Astrocyte of the spinal cord (primary cell): ENCODE data around the gene OR8J1.

Source experiments
- DNase-seq: peaks from one replicate; pipeline ENCODE4 v3.0.0; 2011; ENCODE audit warnings: low read depth, low spot score
- H3K4me3 ChIP-seq: 2 replicates; pipeline ENCODE4 v1.5.1; 2011; ENCODE audit warnings: low read depth, mild to moderate bottlenecking, low read length, moderate library complexity
- in situ Hi-C: cut with HindIII; loops from 2 replicates; pipeline ENCODE4 v1.10.0; 2017; ENCODE audit warnings: low sequenced_read_pairs
- TF ChIP-seq, protein P1 (sequence below): IDR thresholded peaks from 2 replicates; pipeline ENCODE4 v1.5.1; 2012; ENCODE audit warnings: low read depth, mild to moderate bottlenecking, low read length, inconsistent platforms

The OR8J1 gene, protein sequence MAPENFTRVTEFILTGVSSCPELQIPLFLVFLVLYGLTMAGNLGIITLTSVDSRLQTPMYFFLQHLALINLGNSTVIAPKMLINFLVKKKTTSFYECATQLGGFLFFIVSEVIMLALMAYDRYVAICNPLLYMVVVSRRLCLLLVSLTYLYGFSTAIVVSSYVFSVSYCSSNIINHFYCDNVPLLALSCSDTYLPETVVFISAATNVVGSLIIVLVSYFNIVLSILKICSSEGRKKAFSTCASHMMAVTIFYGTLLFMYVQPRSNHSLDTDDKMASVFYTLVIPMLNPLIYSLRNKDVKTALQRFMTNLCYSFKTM

DNA sequence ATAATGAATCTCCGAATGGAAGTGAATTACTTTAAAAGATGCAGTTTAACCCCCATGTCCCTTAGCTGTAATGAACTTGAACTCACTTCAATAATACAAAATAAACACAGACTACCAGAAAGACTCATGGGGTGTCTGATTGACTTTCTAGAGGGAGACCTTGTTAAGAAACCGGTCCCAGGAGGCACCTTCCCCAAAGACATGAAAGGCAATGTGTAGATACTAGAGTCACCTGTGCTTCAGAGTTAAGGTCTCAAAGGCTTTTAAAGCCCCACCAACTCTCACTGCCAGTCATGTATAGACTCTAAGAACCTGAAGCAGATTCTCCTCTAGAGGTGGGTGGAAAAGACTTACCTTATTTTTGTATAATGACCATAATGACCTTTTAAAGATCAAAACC, at the start of gene OR8J1:
Gene OR8J1 (plus strand): TSS at position 301 of the 400 bp plus-strand sequence. CDS start 5,956 bp downstream, outside the sequence.
- no peak for DNase-seq
- TF ChIP-seq, protein P1, sequence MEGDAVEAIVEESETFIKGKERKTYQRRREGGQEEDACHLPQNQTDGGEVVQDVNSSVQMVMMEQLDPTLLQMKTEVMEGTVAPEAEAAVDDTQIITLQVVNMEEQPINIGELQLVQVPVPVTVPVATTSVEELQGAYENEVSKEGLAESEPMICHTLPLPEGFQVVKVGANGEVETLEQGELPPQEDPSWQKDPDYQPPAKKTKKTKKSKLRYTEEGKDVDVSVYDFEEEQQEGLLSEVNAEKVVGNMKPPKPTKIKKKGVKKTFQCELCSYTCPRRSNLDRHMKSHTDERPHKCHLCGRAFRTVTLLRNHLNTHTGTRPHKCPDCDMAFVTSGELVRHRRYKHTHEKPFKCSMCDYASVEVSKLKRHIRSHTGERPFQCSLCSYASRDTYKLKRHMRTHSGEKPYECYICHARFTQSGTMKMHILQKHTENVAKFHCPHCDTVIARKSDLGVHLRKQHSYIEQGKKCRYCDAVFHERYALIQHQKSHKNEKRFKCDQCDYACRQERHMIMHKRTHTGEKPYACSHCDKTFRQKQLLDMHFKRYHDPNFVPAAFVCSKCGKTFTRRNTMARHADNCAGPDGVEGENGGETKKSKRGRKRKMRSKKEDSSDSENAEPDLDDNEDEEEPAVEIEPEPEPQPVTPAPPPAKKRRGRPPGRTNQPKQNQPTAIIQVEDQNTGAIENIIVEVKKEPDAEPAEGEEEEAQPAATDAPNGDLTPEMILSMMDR = no peak
- in situ Hi-C loops = no loop called here
- no peak within 1 kb of the TSS for H3K4me3 ChIP-seq

DNA sequence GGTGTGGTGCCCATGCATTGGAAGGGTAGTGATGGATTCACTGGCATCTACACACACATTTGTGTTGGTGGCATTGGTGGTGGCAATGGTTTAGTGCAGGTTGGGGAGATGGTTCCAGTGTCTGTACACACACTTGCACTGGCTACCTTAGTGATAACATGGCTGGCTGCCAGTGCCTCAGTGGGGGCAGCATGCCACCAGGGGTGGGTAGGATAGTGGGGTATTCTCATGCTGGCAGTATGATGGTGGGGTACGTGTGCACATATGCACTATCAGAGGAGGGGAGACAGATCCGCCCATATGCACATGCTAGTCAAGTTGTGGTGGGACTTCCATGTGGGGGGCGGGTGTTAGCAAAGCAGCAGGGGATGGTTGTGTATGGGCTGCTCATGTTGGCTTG, 46.3 kb upstream of the OR8J1 start:
- TF ChIP-seq, protein P1 = no peak
- H3K4me3 ChIP-seq = no peak overlapping the region
- in situ Hi-C loops = no loop called here
- DNase-seq = no peak

DNA sequence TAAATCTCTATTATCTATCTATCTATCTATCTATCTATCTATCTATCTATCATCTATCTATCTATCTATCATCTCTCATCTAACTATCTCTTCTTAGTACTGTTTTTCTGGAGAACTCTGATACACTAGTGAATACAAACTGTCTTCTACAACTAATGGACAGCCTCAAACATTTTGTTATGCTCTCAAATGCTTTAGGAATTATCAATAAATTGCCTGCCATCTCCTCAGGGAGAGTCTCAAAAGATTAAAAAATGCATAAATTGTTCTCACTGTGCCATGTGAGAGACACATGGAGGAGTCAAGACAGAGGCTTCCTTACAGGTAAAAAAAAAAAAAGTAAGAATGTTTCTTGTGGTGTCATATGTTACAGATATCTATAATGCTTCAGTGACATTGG, 39.2 kb upstream of the OR8J1 start, which contains the start of gene OR8K3:
Gene OR8K3 (plus strand): TSS at position 301 of the 400 bp plus-strand sequence. CDS start 3,163 bp downstream, outside the sequence.
- in situ Hi-C loops = no loop called here
- TF ChIP-seq, protein P1 = no peak
- no peak within 1 kb of the TSS for H3K4me3 ChIP-seq
- no peak for DNase-seq

DNA sequence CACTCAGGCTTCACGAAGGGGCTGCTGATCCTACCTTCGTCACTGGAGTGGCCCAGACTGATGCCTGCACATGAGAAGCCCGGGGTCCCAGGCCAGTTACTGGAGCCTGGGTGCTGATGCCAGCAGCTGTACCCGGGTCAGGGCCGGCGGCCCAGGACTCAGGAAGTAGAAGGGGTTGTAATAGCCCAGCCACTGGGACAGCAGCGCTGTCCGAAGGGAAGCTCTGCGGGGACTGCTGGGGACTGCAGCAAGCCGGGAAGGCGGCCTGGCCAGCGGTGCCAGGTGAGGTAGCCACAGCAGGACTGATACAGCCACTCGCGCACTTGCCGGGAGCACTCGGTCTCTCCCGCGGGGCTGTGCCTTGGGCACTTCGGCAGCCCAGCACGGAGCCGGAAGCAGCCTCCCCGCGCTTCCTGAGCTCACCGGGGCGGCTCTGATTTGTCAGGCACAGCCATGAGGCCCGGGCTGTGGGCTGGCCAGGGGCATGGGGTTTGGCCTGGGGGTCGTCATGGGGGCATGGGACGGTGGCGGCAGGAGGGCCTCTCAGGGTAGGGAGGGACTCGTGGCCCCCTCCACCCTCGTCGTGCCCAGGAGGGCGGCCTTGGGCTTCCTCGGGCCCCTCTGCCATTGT, 22.1 kb upstream of the OR8J1 start:
- DNase-seq = no peak
- no peak overlapping the region for H3K4me3 ChIP-seq
- TF ChIP-seq, protein P1 = no peak
- in situ Hi-C loops = no loop called here

DNA sequence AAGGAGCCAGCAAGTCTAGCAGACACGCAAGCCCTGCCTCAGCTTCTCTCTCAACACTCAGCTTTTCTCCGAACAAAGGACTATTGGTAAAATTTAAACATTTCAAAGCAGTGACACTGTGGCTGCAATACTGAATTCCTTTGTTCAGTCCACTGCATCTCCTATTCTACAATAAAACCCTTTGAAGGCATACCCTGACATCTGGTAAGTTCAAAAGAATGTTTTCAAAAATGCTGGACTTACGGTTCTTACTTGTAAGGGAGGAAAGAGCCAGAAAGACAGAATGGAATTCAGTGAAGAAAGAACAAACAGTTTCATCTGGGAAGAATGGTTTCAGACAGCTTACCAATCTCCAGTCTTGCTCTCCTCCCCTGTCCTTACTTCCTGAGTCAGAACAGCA, 20.9 kb upstream of the OR8J1 start:
- in situ Hi-C loops = no loop called here

DNA sequence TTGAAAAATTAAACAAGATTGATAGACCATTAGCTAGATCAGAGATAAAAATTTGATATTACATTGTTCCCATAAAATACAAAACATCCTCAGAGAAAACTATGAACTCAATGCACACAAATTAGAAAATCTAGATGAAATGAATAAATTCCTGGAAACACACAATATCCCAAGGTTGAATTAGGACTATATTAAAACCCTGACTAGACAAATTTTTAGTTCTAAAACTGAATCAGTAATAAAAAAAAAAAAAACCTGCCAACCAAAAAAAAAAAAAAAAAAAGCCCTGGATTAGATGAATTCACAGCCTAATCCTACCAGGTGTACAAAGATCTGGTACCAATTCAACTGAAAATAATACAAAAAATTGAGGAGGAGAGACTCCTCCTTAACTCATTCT, 13.8 kb upstream of the OR8J1 start:
- H3K4me3 ChIP-seq = no peak overlapping the region
- DNase-seq = no peak
- TF ChIP-seq, protein P1 = no peak
- in situ Hi-C loops = no loop called here

More for the DNA sequence above, 20.9 kb upstream of the OR8J1 start:
- no peak for DNase-seq
- H3K4me3 ChIP-seq = no peak overlapping the region
- TF ChIP-seq, protein P1 = no peak
